ENCODE results near the gene TTLL6.

The TTLL6 gene

DNA sequence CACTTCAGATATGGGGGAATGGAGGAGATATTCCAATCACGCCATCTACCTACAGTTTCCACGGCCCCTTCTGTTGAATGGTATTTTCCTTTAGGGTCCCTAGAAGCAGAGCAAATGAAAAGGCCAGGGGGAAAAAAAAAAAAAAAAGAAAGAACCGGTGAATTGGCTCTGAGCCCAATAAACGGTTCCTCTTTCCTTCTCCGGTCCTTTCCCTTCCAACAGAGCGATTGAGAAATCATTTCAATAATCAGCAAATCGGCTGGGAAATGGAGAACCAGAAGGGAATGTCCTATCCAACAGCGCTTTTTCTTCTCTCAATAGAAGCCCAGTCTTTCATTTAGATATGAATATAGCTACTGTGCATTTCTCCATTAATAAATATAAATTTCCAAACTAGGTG is 61.7 kb downstream of the TTLL6 start:
- H3K27ac ChIP-seq (ENCODE audit: extremely low read depth, low read depth, low read length) = no peak overlapping the region
- no peaks in the 10 kb centered on the region for H3K36me3 ChIP-seq (ENCODE audit: control insufficient read depth in 2 of 2, insufficient read depth in 1 of 2, low read length in 2 of 2)
- TF ChIP-seq ZNF585B (tag by site-specific recombination; IDR thresholded peaks at IDR 0.05) (no peak), ZNF843 (tag by site-specific recombination; IDR thresholded peaks at IDR 0.05) (no peak), ZNF510 (tag by site-specific recombination; IDR thresholded peaks at IDR 0.05; ENCODE audit: insufficient replicate concordance) (no peak)
- TF ChIP-seq, protein P1, sequence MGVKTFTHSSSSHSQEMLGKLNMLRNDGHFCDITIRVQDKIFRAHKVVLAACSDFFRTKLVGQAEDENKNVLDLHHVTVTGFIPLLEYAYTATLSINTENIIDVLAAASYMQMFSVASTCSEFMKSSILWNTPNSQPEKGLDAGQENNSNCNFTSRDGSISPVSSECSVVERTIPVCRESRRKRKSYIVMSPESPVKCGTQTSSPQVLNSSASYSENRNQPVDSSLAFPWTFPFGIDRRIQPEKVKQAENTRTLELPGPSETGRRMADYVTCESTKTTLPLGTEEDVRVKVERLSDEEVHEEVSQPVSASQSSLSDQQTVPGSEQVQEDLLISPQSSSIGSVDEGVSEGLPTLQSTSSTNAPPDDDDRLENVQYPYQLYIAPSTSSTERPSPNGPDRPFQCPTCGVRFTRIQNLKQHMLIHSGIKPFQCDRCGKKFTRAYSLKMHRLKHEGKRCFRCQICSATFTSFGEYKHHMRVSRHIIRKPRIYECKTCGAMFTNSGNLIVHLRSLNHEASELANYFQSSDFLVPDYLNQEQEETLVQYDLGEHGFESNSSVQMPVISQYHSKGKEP (tag by site-specific recombination; IDR thresholded peaks at IDR 0.05) = no peak
- TF ChIP-seq, protein P2, sequence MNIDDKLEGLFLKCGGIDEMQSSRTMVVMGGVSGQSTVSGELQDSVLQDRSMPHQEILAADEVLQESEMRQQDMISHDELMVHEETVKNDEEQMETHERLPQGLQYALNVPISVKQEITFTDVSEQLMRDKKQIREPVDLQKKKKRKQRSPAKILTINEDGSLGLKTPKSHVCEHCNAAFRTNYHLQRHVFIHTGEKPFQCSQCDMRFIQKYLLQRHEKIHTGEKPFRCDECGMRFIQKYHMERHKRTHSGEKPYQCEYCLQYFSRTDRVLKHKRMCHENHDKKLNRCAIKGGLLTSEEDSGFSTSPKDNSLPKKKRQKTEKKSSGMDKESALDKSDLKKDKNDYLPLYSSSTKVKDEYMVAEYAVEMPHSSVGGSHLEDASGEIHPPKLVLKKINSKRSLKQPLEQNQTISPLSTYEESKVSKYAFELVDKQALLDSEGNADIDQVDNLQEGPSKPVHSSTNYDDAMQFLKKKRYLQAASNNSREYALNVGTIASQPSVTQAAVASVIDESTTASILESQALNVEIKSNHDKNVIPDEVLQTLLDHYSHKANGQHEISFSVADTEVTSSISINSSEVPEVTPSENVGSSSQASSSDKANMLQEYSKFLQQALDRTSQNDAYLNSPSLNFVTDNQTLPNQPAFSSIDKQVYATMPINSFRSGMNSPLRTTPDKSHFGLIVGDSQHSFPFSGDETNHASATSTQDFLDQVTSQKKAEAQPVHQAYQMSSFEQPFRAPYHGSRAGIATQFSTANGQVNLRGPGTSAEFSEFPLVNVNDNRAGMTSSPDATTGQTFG (tag by site-specific recombination; IDR thresholded peaks at IDR 0.05; ENCODE audit: borderline replicate concordance) = no peak
- H3K4me1 ChIP-seq (ENCODE audit: control insufficient read depth, insufficient read depth, low read length) = no peaks in the 10 kb centered on the region
- POLR2A ChIA-PET = no interaction called here
- H3K4me3 ChIP-seq (ENCODE audit: low read depth, low read length) = no peak overlapping the region
- CTCF ChIA-PET = interaction anchor here (0.6 to 0.9 kb wide), 2 partner anchors 36 to 279 kb away, joined by 3 read pairs; no protein-coding TSS in a partner anchor
- H3K9me3 ChIP-seq (ENCODE audit: control insufficient read depth, insufficient read depth, low read depth, low read length) = no peaks in the 10 kb centered on the region

DNA sequence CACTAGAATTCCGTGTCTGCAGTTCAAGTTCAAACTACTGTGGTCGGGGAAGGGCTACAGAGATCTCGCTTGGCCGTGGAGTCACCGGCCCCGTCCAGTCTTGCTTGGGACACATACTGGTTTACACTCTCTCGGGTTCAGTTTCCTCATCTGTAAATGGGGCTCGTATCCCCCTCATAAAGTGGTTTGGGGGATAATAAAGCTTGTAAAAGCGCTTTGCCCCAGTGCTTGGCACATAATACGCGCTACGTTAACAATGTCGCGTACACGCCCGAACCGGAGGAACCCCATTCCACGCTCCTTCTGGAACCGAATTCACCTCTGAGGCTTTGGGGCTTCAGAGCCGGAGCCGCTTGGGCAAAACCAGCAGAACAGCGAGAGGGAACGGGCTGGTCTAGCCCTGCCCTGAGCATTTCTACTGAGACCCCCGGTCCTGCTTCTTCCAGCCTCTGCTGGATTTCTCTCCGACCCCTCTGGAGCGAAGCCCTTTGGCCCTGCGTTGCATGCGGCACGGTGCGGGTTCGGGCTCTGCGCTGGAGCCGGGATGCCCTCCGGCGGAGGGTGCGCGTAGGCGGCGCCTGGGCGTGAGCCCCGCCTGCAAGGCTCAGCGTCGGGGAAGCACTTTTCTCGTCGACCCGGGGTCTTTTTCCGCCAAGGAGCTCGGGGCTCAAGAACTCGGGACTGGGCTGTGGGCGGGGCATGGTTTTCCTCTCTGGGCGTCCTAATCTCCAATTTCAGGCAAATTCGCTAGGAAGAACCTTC is 62.3 kb downstream of the TTLL6 start:
- CTCF ChIA-PET = interaction anchor here (0.6 kb wide), 1 partner anchor 279 kb away, joined by 3 read pairs; no protein-coding TSS in a partner anchor
- Histone ChIP-seq H3K9me3 (ENCODE audit: control insufficient read depth, insufficient read depth, low read depth, low read length) (no peaks in the 10 kb centered on the region), H3K4me3 (ENCODE audit: low read depth, low read length) (no peak overlapping the region)

More for the DNA sequence above, 62.3 kb downstream of the TTLL6 start:
- Histone ChIP-seq H3K27ac (ENCODE audit: extremely low read depth, low read depth, low read length) (no peak overlapping the region), H3K4me1 (ENCODE audit: control insufficient read depth, insufficient read depth, low read length) (no peaks in the 10 kb centered on the region), H3K36me3 (ENCODE audit: control insufficient read depth in 2 of 2, insufficient read depth in 1 of 2, low read length in 2 of 2) (no peaks in the 10 kb centered on the region)
- POLR2A ChIA-PET = interaction anchor here (0.6 kb wide), 1 partner anchor 41 kb away, joined by 3 read pairs; no protein-coding TSS in a partner anchor
- TF ChIP-seq, protein P3, sequence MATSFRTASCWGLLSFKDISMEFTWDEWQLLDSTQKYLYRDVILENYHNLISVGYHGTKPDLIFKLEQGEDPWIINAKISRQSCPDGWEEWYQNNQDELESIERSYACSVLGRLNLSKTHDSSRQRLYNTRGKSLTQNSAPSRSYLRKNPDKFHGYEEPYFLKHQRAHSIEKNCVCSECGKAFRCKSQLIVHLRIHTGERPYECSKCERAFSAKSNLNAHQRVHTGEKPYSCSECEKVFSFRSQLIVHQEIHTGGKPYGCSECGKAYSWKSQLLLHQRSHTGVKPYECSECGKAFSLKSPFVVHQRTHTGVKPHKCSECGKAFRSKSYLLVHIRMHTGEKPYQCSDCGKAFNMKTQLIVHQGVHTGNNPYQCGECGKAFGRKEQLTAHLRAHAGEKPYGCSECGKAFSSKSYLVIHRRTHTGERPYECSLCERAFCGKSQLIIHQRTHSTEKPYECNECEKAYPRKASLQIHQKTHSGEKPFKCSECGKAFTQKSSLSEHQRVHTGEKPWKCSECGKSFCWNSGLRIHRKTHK (tag by site-specific recombination; IDR thresholded peaks at IDR 0.05) = no peak
- no peak for TF ChIP-seq HOXA7 (CRISPR knock-in tag; IDR thresholded peaks at IDR 0.05; ENCODE audit: borderline replicate concordance)
- no peak for TF ChIP-seq ZNF354C (tag by site-specific recombination; IDR thresholded peaks at IDR 0.05; ENCODE audit: borderline replicate concordance, low read depth)
- no peak for TF ChIP-seq SP3 (tag by site-specific recombination; IDR thresholded peaks at IDR 0.05)
- TF ChIP-seq ZNF155 (tag by site-specific recombination; IDR thresholded peaks at IDR 0.05) = no peak
- TF ChIP-seq ZXDB (tag by site-specific recombination; IDR thresholded peaks at IDR 0.05) = no peak
- TF ChIP-seq, protein P4, sequence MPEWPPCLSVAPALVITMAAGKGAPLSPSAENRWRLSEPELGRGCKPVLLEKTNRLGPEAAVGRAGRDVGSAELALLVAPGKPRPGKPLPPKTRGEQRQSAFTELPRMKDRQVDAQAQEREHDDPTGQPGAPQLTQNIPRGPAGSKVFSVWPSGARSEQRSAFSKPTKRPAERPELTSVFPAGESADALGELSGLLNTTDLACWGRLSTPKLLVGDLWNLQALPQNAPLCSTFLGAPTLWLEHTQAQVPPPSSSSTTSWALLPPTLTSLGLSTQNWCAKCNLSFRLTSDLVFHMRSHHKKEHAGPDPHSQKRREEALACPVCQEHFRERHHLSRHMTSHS (tag by site-specific recombination; IDR thresholded peaks at IDR 0.05) = no peak
- no peak for TF ChIP-seq ZNF394 (tag by site-specific recombination; IDR thresholded peaks at IDR 0.05; ENCODE audit: borderline replicate concordance)
- TF ChIP-seq ZSCAN30 (tag by site-specific recombination; IDR thresholded peaks at IDR 0.05) = no peak
- TF ChIP-seq ZNF837 (tag by site-specific recombination; IDR thresholded peaks at IDR 0.05) = no peak
- TF ChIP-seq ZBTB7A (tag by site-specific recombination; IDR thresholded peaks at IDR 0.05; ENCODE audit: low read depth) = no peak
- TF ChIP-seq ZNF324 (tag by site-specific recombination; IDR thresholded peaks at IDR 0.05) = no peak
- no peak for TF ChIP-seq KLF7 (tag by site-specific recombination; IDR thresholded peaks at IDR 0.05; ENCODE audit: borderline replicate concordance)
- TF ChIP-seq, protein P5, sequence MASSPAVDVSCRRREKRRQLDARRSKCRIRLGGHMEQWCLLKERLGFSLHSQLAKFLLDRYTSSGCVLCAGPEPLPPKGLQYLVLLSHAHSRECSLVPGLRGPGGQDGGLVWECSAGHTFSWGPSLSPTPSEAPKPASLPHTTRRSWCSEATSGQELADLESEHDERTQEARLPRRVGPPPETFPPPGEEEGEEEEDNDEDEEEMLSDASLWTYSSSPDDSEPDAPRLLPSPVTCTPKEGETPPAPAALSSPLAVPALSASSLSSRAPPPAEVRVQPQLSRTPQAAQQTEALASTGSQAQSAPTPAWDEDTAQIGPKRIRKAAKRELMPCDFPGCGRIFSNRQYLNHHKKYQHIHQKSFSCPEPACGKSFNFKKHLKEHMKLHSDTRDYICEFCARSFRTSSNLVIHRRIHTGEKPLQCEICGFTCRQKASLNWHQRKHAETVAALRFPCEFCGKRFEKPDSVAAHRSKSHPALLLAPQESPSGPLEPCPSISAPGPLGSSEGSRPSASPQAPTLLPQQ (tag by site-specific recombination; IDR thresholded peaks at IDR 0.05) = no peak

Data from HEK293 (cell line).